IPS-NIHi7 (cell line): ENCODE data around the gene PIP5KL1.
"Not testable (repeated sequence)": the region's sequence is repeated elsewhere in the genome, so short reads cannot be mapped to it uniquely, and the experiment has no call there.

Source experiments
- DNase-seq: peaks from one replicate; pipeline ENCODE4 v3.0.0; 2012; ENCODE audit warnings: mixed read lengths; ENCODE audit errors: extremely low spot score

PIP5KL1 gene

GRCh38 chr9:127893392-127893791 is 37.2 kb downstream of the PIP5KL1 start:
- no peak for DNase-seq

- DNase-seq, result no peak
Observed at GRCh38 chr9:127892831-127893230, 37.7 kb downstream of the PIP5KL1 start.

GRCh38 chr9:127890053-127890452 is 40.5 kb downstream of the PIP5KL1 start:
- DNase-seq, result no peak

GRCh38 chr9:127887792-127888191 is 42.8 kb downstream of the PIP5KL1 start:
- peak; percentile 9 for DNase-seq

- peak; percentile 51 for DNase-seq
Observed at GRCh38 chr9:127886401-127886972, 44.1 kb downstream of the PIP5KL1 start.

- DNase-seq, result no peak
Observed at GRCh38 chr9:127885508-127886281, 44.9 kb downstream of the PIP5KL1 start.

- DNase-seq, result no peak
Observed at GRCh38 chr9:127884976-127885490, 45.5 kb downstream of the PIP5KL1 start.

- DNase-seq, result no peak
Observed at GRCh38 chr9:127884427-127884911, 46.1 kb downstream of the PIP5KL1 start.

- DNase-seq, result no peak
Observed at GRCh38 chr9:127883959-127884358, 46.6 kb downstream of the PIP5KL1 start.

- DNase-seq, result not testable (repeated sequence)
Observed at GRCh38 chr9:127881715-127882114, 48.9 kb downstream of the PIP5KL1 start.

GRCh38 chr9:127880143-127880542 is 50.4 kb downstream of the PIP5KL1 start:
- DNase-seq, result no peak

- DNase-seq, result no peak
Observed at GRCh38 chr9:127878652-127879390, 51.8 kb downstream of the PIP5KL1 start.

GRCh38 chr9:127878001-127878651 is 52.5 kb downstream of the PIP5KL1 start:
- no peak for DNase-seq

GRCh38 chr9:127877566-127877998 is 53.0 kb downstream of the PIP5KL1 start, which contains the start of gene AK1:
Gene AK1, minus strand, starts transcription at chr9:127877675. Its CDS starts 3,058 bp downstream, at chr9:127874617.
- peak; percentile 76 for DNase-seq

GRCh38 chr9:127876764-127877562 is 53.6 kb downstream of the PIP5KL1 start:
- no peak for DNase-seq

GRCh38 chr9:127876026-127876763 is 54.4 kb downstream of the PIP5KL1 start:
- no peak for DNase-seq

- no peak for DNase-seq
Observed at GRCh38 chr9:127875306-127875966, 55.1 kb downstream of the PIP5KL1 start.

GRCh38 chr9:127874301-127875221 is 56.0 kb downstream of the PIP5KL1 start:
- DNase-seq, result no peak
